DND-41 (cell line): Measurements from ENCODE around the gene ZBTB18.

Experiments used
- EZH2 ChIP-seq: IDR thresholded peaks from 3 replicates; pipeline ENCODE4 v1.6.1; 2012; ENCODE audit warnings: borderline replicate concordance, low read depth, mild to moderate bottlenecking, moderate library complexity, low read length, inconsistent platforms; ENCODE audit not compliant: severe bottlenecking
- TF ChIP-seq, protein P1 (sequence below): IDR thresholded peaks from 2 replicates; pipeline ENCODE4 v1.5.1; 2012; ENCODE audit warnings: borderline replicate concordance, low read length, moderate library complexity, mild to moderate bottlenecking; ENCODE audit not compliant: poor library complexity, severe bottlenecking; ENCODE audit errors: extremely low read depth

DNA sequence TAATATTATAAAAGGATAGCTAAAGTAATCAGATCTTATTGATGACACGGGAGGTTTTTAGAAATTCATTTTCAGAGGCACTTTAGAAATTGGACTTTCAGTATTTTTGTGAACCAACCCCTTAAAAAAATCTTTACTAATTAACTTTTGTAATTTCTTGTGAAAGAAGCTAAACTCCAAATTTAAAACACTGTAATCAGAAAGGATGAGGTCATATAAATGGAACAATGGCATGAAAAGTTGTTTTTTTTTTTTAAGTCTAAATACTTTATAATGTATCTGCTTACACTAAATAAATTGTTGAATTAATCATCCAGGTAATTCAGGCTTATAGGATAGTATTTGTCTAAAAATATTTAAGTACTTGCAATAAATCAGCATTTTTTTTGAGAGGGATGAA is 9.0 kb downstream of the ZBTB18 start:
- TF ChIP-seq, protein P1, sequence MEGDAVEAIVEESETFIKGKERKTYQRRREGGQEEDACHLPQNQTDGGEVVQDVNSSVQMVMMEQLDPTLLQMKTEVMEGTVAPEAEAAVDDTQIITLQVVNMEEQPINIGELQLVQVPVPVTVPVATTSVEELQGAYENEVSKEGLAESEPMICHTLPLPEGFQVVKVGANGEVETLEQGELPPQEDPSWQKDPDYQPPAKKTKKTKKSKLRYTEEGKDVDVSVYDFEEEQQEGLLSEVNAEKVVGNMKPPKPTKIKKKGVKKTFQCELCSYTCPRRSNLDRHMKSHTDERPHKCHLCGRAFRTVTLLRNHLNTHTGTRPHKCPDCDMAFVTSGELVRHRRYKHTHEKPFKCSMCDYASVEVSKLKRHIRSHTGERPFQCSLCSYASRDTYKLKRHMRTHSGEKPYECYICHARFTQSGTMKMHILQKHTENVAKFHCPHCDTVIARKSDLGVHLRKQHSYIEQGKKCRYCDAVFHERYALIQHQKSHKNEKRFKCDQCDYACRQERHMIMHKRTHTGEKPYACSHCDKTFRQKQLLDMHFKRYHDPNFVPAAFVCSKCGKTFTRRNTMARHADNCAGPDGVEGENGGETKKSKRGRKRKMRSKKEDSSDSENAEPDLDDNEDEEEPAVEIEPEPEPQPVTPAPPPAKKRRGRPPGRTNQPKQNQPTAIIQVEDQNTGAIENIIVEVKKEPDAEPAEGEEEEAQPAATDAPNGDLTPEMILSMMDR: no peak
- no peak for TF ChIP-seq EZH2
